Esophagus squamous epithelium (tissue), 5 donors: Measurements from ENCODE around the gene SHISA6. TPM values are rescaled to one million over a fixed set of nuclear protein-coding genes. Genes with fewer than 3 reads are reported as not detected.

ENCODE experiments used
- DNase-seq: peaks from one replicate; lab custom pipeline; 2025; lab: John Stamatoyannopoulos, UW
- H3K27ac ChIP-seq, 4 donors: fragments of 200-600 bp; sonication (generic); one replicate each; pipeline ENCODE4 v1.5.1; 2016 to 2019; ENCODE audit warnings: mild to moderate bottlenecking in 1 of 4
- H3K27me3 ChIP-seq, 4 donors: fragments of 200-600 bp; sonication (generic); 1 replicate in 3 of 4; 2 replicates in 1 of 4; pipeline versions ENCODE4 v1.5.1 to v1.6.0; 2017 to 2021; ENCODE audit warnings: antibody characterized with exemption in 1 of 4
- H3K36me3 ChIP-seq, 3 donors: fragments of 200-600 bp; sonication (generic); one replicate each; pipeline ENCODE4 v1.5.1; 2016 to 2019
- H3K4me1 ChIP-seq, 3 donors: fragments of 200-600 bp; sonication (generic); one replicate each; pipeline ENCODE4 v1.5.1; 2017 to 2019
- H3K4me3 ChIP-seq, 4 donors: fragments of 200-600 bp; sonication (generic); 1 replicate in 3 of 4; 2 replicates in 1 of 4; pipeline ENCODE4 v1.5.1; 2016 to 2019; ENCODE audit warnings: mild to moderate bottlenecking in 2 of 4, moderate library complexity in 1 of 4
- H3K9me3 ChIP-seq, 3 donors: fragments of 200-600 bp; sonication (generic); one replicate each; pipeline ENCODE4 v1.5.1; 2016 to 2019
- POLR2A ChIP-seq, 4 donors: fragments of 450-650 bp; IDR thresholded peaks; one replicate each; pipeline ENCODE4 v1.6.1; 2017; ENCODE audit warnings: antibody characterized with exemption in 4 of 4, mild to moderate bottlenecking in 4 of 4, moderate library complexity in 3 of 4
- WGBS, 2 donors: methylation state at CpG; one replicate each; pipeline ENCODE4 v1.1.5; 2018; 5-methylcytosine and 5-hydroxymethylcytosine counted together
- intact Hi-C: fragments of 100-400 bp; cut with DNase I; formaldehyde crosslinking; loops from one replicate; pipeline ENCODE4 v1.15.0; 2022
- total RNA-seq, 4 donors: library from RNA; depleted of rRNA; stranded (reverse); fragments of >200 nt; gene quantifications; one replicate each; pipeline ENCODE4 v1.1.0, GENCODE V29; 2016
- TF ChIP-seq, protein P1 (sequence below), 6 experiments: fragments of 450-650 bp in 4 of 6; fragments of 200-600 bp in 2 of 6; sonication (generic) in 2 of 6; IDR thresholded peaks; one replicate each; pipeline ENCODE4 v1.5.1; 2016 to 2019; ENCODE audit warnings: antibody characterized with exemption in 6 of 6, mild to moderate bottlenecking in 4 of 6, moderate library complexity in 4 of 6
- donor health status: DM: yes; HTN: yes; CAD: no.

The SHISA6 gene
- total RNA-seq, 4 donors from 2014 or later, result 0.19 to 1.5 (median 0.71) TPM

DNA sequence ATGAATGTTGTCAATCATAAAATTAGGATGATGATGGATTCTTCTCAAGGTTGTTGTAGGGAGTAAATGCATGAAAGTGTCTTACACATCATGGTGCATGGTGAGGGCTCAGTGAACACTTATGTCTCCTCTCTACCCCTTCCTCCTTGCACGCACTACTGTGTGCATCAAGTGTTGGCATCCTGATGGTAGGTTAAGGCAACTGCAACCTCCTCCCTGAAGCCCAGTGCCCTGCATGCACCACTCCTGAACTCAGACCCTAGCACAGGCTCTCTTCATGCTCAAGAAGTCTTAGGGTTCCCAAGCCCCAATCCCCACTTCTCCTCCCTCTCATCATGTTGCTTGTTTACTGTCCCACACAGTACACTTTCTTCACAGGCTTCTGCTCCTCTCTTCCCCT is 251.5 kb downstream of the SHISA6 start:
- no peaks in the 10 kb centered on the region for H3K27me3 ChIP-seq
- no peak overlapping the region for H3K27ac ChIP-seq
- H3K4me3 ChIP-seq, result no peak overlapping the region
- WGBS, 2 donors, result 100% methylated on average over 1 of the region's 1 CpG
- TF ChIP-seq, protein P1, sequence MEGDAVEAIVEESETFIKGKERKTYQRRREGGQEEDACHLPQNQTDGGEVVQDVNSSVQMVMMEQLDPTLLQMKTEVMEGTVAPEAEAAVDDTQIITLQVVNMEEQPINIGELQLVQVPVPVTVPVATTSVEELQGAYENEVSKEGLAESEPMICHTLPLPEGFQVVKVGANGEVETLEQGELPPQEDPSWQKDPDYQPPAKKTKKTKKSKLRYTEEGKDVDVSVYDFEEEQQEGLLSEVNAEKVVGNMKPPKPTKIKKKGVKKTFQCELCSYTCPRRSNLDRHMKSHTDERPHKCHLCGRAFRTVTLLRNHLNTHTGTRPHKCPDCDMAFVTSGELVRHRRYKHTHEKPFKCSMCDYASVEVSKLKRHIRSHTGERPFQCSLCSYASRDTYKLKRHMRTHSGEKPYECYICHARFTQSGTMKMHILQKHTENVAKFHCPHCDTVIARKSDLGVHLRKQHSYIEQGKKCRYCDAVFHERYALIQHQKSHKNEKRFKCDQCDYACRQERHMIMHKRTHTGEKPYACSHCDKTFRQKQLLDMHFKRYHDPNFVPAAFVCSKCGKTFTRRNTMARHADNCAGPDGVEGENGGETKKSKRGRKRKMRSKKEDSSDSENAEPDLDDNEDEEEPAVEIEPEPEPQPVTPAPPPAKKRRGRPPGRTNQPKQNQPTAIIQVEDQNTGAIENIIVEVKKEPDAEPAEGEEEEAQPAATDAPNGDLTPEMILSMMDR (IDR thresholded peaks at IDR 0.05), result no peak
- no peak for TF ChIP-seq POLR2A (IDR thresholded peaks at IDR 0.05)
- no peaks in the 10 kb centered on the region for H3K4me1 ChIP-seq
- intact Hi-C loops, result no loop called here
- no peaks in the 10 kb centered on the region for H3K9me3 ChIP-seq
- DNase-seq, result no peak
- no peaks in the 10 kb centered on the region for H3K36me3 ChIP-seq

DNA sequence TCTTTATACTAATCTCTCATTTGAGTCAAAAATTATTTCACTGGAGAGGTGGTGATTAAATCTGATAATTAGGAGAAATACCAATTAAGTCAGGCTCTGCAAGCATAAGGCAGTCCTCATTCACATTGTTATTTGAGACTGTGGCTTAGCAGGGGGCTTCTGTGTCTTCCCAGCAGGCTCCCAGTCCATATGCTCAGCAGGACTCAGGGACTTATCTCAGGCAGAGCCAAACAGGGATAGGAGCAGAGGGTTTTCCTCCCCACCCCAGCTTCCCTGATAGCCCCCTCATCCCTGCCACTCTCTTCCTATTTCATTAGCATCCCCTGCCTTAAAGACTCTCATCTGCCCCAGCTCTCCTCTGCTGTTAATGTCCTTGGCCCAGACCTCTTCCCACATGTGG is 252.9 kb downstream of the SHISA6 start:
- no peak for DNase-seq
- intact Hi-C loops, result no loop called here
- Histone ChIP-seq H3K4me1 (no peaks in the 10 kb centered on the region), H3K27me3 (no peaks in the 10 kb centered on the region), H3K9me3 (no peaks in the 10 kb centered on the region), H3K36me3 (no peaks in the 10 kb centered on the region), H3K4me3 (no peak overlapping the region), H3K27ac (no peak overlapping the region)
- TF ChIP-seq, protein P1 (IDR thresholded peaks at IDR 0.05), result no peak
- TF ChIP-seq POLR2A (IDR thresholded peaks at IDR 0.05), result no peak

GRCh38 chr17:11495613-11496012 is 254.6 kb downstream of the SHISA6 start:
- Histone ChIP-seq H3K9me3 (no peaks in the 10 kb centered on the region), H3K27ac (no peak overlapping the region), H3K27me3 (no peaks in the 10 kb centered on the region), H3K4me1 (no peaks in the 10 kb centered on the region), H3K4me3 (no peak overlapping the region), H3K36me3 (no peaks in the 10 kb centered on the region)
- no peak for DNase-seq
- intact Hi-C loops, result no loop called here
- WGBS, 2 donors, result 70% methylated on average over 1 to 2 of the region's 3 CpGs
- no peak for TF ChIP-seq POLR2A (IDR thresholded peaks at IDR 0.05)
- TF ChIP-seq, protein P1 (IDR thresholded peaks at IDR 0.05), result no peak

DNA sequence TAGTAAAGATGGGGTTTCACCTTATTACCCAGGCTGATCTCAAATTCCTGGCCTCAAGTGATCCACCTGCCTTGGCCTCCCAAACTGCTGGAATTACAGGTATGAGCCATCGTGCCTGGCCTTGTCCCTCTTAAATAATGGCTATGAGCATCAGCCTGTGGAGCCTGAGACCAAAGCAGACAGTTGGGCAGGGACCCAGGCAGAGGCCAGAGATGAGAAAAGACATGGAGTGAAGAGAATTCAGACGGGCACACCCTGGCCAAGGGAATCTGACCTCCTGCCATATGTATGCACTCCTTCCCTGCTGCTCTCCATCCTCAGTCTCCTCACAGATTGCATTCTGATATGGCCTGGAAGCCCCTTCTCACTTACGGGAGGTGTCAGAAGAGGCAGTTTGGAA is 258.9 kb downstream of the SHISA6 start:
- DNase-seq, result no peak
- H3K9me3 ChIP-seq, result no peaks in the 10 kb centered on the region
- TF ChIP-seq POLR2A (IDR thresholded peaks at IDR 0.05), result no peak
- TF ChIP-seq, protein P1 (IDR thresholded peaks at IDR 0.05), result no peak
- H3K36me3 ChIP-seq, result no peaks in the 10 kb centered on the region
- no peak overlapping the region for H3K27ac ChIP-seq
- H3K4me1 ChIP-seq, result no peaks in the 10 kb centered on the region
- H3K4me3 ChIP-seq, result no peak overlapping the region
- WGBS, 2 donors, result 69 to 93% methylated on average over 2 to 3 of the region's 3 CpGs
- H3K27me3 ChIP-seq, result no peaks in the 10 kb centered on the region
- intact Hi-C loops, result no loop called here

DNA sequence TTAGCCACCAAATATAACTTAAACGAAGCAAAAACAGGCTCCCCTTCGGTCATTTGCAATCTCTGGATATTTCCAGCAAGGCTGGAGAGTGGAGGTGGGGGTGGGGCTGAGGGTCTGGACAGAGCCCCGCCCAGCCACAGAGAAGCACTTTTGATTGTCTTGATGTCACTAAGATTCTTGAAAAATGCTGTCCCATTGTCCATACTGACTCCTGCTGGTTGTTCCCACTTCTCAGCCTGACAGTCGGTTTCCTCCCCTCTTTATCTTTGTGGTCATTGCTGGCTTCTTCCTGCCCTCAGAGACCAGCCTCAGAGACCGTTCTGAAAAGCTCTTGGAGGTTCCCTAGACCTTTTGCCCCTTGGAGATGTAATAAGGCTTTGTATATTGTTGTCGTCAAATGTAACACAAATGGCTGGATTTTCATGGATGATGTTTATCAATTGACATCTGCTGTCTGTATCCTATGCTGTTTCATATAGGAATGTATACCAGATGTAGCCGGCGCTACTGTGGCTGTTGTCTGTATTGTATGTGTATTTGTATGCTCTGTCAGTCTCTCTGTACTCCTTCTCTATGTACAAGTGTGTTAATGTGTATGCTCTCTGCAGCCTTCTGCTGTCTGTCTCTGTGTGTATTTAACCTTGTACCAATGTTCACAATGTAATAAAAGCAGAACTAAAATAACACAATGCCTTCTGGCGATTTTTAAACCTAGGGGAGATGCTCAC is 262.5 kb downstream of the SHISA6 start:
- 53 to 72% methylated on average over 7 to 9 of the region's 9 CpGs for WGBS, 2 donors
- Histone ChIP-seq H3K4me1 (no peaks in the 10 kb centered on the region), H3K27me3 (no peaks in the 10 kb centered on the region), H3K36me3 (no peaks in the 10 kb centered on the region), H3K9me3 (no peaks in the 10 kb centered on the region), H3K27ac (no peak overlapping the region), H3K4me3 (no peak overlapping the region)
- DNase-seq, result no peak
- TF ChIP-seq POLR2A (IDR thresholded peaks at IDR 0.05), result no peak
- TF ChIP-seq, protein P1 (IDR thresholded peaks at IDR 0.05), result no peak
- intact Hi-C loops, result no loop called here
